Body of pancreas (tissue), 4 donors: ENCODE data around the gene RNPEPL1. TPM values are rescaled to one million over a fixed set of nuclear protein-coding genes. Genes with fewer than 3 reads are reported as not detected.

Experiments
- ATAC-seq: fragments of 150-250 bp; one replicate; pipeline ENCODE4 v1.9.1; 2016
- DNase-seq, 4 donors: peaks; one replicate each; pipeline ENCODE4 v3.0.0-alpha.2; 2019
- H3K27ac ChIP-seq, 4 donors: fragments of 200-600 bp; sonication (generic); 1 replicate in 3 of 4; 2 replicates in 1 of 4; pipeline versions ENCODE4 v1.5.1 to v1.6.1; 2016 to 2019; ENCODE audit warnings: mild to moderate bottlenecking in 1 of 4, mixed read lengths in 1 of 4, moderate library complexity in 1 of 4
- H3K27me3 ChIP-seq, 2 donors: fragments of 200-600 bp; sonication (generic); one replicate each; pipeline ENCODE4 v1.6.0; 2016; ENCODE audit warnings: mild to moderate bottlenecking in 1 of 2
- H3K36me3 ChIP-seq, 2 donors: fragments of 200-600 bp; sonication (generic); replicated peaks in 1 of 2; 2 replicates each; pipeline ENCODE4 v1.5.1; 2016; ENCODE audit warnings: low read depth in 2 of 2; ENCODE audit not compliant: insufficient read depth in 1 of 2
- H3K4me1 ChIP-seq: fragments of 200-600 bp; sonication (generic); one replicate; pipeline ENCODE4 v1.6.0; 2016
- H3K4me3 ChIP-seq, 2 donors: fragments of 200-600 bp; sonication (generic); 1 replicate in 1 of 2; 2 replicates in 1 of 2; pipeline ENCODE4 v1.5.1; 2016 to 2019
- H3K9me3 ChIP-seq, 3 donors: fragments of 200-600 bp; sonication (generic); 1 replicate in 2 of 3; 2 replicates in 1 of 3; pipeline ENCODE4 v1.5.1; 2016
- CTCF ChIP-seq, 7 experiments: fragments of 450-650 bp in 4 of 7; fragments of 200-600 bp in 3 of 7; sonication (generic) in 3 of 7; IDR thresholded peaks; one replicate each; pipeline ENCODE4 v1.5.1; 2016 to 2019; ENCODE audit warnings: antibody characterized with exemption in 7 of 7
- POLR2A ChIP-seq, 3 donors: fragments of 450-650 bp; IDR thresholded peaks; one replicate each; pipeline ENCODE4 v1.6.1; 2016; ENCODE audit warnings: antibody characterized with exemption in 3 of 3, mild to moderate bottlenecking in 2 of 3
- WGBS, 2 donors: methylation state at CpG; one replicate each; pipeline ENCODE4 v1.1.5; 2017; 5-methylcytosine and 5-hydroxymethylcytosine counted together
- intact Hi-C: fragments of 100-400 bp; cut with DNase I; formaldehyde crosslinking; loops from one replicate; pipeline ENCODE4 v1.15.1; 2023
- total RNA-seq, 2 donors: library from RNA; depleted of rRNA; stranded (reverse); fragments of >200 nt; gene quantifications; one replicate each; pipeline ENCODE4 v1.1.0, GENCODE V29; 2016

RNPEPL1 gene
- total RNA-seq, 2 donors from 2014 or later = 63.3 to 162 TPM

- no peak overlapping the region for H3K27ac ChIP-seq
- intact Hi-C loops = no loop called here
- no peaks in the 10 kb centered on the region for H3K4me1 ChIP-seq
- H3K27me3 ChIP-seq = no peaks in the 10 kb centered on the region
- no peak for ATAC-seq
- H3K36me3 ChIP-seq = peaks cover 0 to 6% of the 10 kb centered on the region in 2 donors
- no peak for DNase-seq
- no peak overlapping the region for H3K4me3 ChIP-seq
- TF ChIP-seq CTCF (IDR thresholded peaks at IDR 0.05) = no peak
- TF ChIP-seq POLR2A (IDR thresholded peaks at IDR 0.05) = no peak
- no peaks in the 10 kb centered on the region for H3K9me3 ChIP-seq
- 92 to 94% methylated on average over 7 of the region's 8 CpGs for WGBS, 2 donors
These were observed 43.1 kb upstream of the RNPEPL1 start for GRCh38 chr2:240524963-240525718.

GRCh38 chr2:240525802-240526201 lies 42.5 kb upstream of the RNPEPL1 start:
- ATAC-seq (no peak), DNase-seq (no peak)
- Histone ChIP-seq H3K27me3 (no peaks in the 10 kb centered on the region), H3K27ac (no peak overlapping the region), H3K4me1 (no peaks in the 10 kb centered on the region), H3K9me3 (no peaks in the 10 kb centered on the region), H3K36me3 (peaks cover 0 to 6% of the 10 kb centered on the region in 2 donors), H3K4me3 (no peak overlapping the region)
- TF ChIP-seq POLR2A (IDR thresholded peaks at IDR 0.05) (no peak), CTCF (IDR thresholded peaks at IDR 0.05) (no peak)
- 91 to 93% methylated on average over 6 of the region's 6 CpGs for WGBS, 2 donors
- intact Hi-C loops = no loop called here

GRCh38 chr2:240526521-240526920 lies 41.8 kb upstream of the RNPEPL1 start:
- Histone ChIP-seq H3K4me3 (no peak overlapping the region), H3K4me1 (no peaks in the 10 kb centered on the region), H3K27me3 (no peaks in the 10 kb centered on the region), H3K27ac (no peak overlapping the region), H3K36me3 (peaks cover 0 to 6% of the 10 kb centered on the region in 2 donors), H3K9me3 (peaks cover 0 to 5% (median 0%) of the 10 kb centered on the region in 3 donors)
- DNase-seq = no peak
- WGBS, 2 donors = 71 to 91% methylated on average over 4 of the region's 4 CpGs
- intact Hi-C loops = no loop called here
- no peak for ATAC-seq
- TF ChIP-seq POLR2A (IDR thresholded peaks at IDR 0.05) (no peak), CTCF (IDR thresholded peaks at IDR 0.05) (no peak)

GRCh38 chr2:240527153-240527750 lies 41.0 kb upstream of the RNPEPL1 start:
- peaks cover 0 to 6% of the 10 kb centered on the region in 2 donors for H3K36me3 ChIP-seq
- peaks cover 0 to 12% (median 0%) of the 10 kb centered on the region in 3 donors for H3K9me3 ChIP-seq
- H3K4me3 ChIP-seq = no peak overlapping the region
- ATAC-seq = no peak
- no peaks in the 10 kb centered on the region for H3K27me3 ChIP-seq
- intact Hi-C loops = no loop called here
- WGBS, 2 donors = 62 to 83% methylated on average over 3 of the region's 3 CpGs
- no peaks in the 10 kb centered on the region for H3K4me1 ChIP-seq
- TF ChIP-seq POLR2A (IDR thresholded peaks at IDR 0.05) = no peak
- no peak for TF ChIP-seq CTCF (IDR thresholded peaks at IDR 0.05)
- no peak for DNase-seq
- H3K27ac ChIP-seq = no peak overlapping the region
